CD4-positive, alpha-beta T cell treated with Interleukin-10 for 1 hour (primary cell): ENCODE measurements around the gene DGKH.
"Not testable (repeated sequence)": the region's sequence is repeated elsewhere in the genome, so short reads cannot be mapped to it uniquely, and the experiment has no call there.

ENCODE experiments used
- DNase-seq: peaks from one replicate; pipeline ENCODE4 v3.0.0-alpha.2; 2020

Gene DGKH

GRCh38 chr13:42075517-42075916 lies 27.1 kb downstream of the DGKH start:
- no peak for DNase-seq

- no peak for DNase-seq
Observed at GRCh38 chr13:42076309-42076713, 27.9 kb downstream of the DGKH start.

- DNase-seq, result no peak
Observed at GRCh38 chr13:42078128-42078808, 29.8 kb downstream of the DGKH start.

GRCh38 chr13:42083138-42083770 lies 34.8 kb downstream of the DGKH start:
- no peak for DNase-seq

- DNase-seq, result no peak
Observed at GRCh38 chr13:42084722-42085121, 36.3 kb downstream of the DGKH start.

- DNase-seq, result no peak
Observed at GRCh38 chr13:42086582-42086981, 38.1 kb downstream of the DGKH start.

GRCh38 chr13:42094516-42095040 lies 46.1 kb downstream of the DGKH start:
- no peak for DNase-seq

- not testable (repeated sequence) for DNase-seq
Observed at GRCh38 chr13:42096222-42096621, 47.8 kb downstream of the DGKH start.

GRCh38 chr13:42099962-42100675 lies 51.7 kb downstream of the DGKH start:
- no peak for DNase-seq

- DNase-seq, result no peak
Observed at GRCh38 chr13:42100960-42101359, 52.5 kb downstream of the DGKH start.

- no peak for DNase-seq
Observed at GRCh38 chr13:42101821-42102585, 53.6 kb downstream of the DGKH start.

- DNase-seq, result no peak
Observed at GRCh38 chr13:42102961-42103865, 54.8 kb downstream of the DGKH start.

GRCh38 chr13:42106998-42107397 lies 58.5 kb downstream of the DGKH start:
- DNase-seq, result no peak

- no peak for DNase-seq
Observed at GRCh38 chr13:42107421-42107820, 59.0 kb downstream of the DGKH start.

- DNase-seq, result no peak
Observed at GRCh38 chr13:42108217-42108616, 59.8 kb downstream of the DGKH start.

- no peak for DNase-seq
Observed at GRCh38 chr13:42109957-42110356, 61.5 kb downstream of the DGKH start.

GRCh38 chr13:42110410-42111155 lies 62.1 kb downstream of the DGKH start:
- peak; percentile 80 for DNase-seq

- DNase-seq, result no peak
Observed at GRCh38 chr13:42112864-42113263, 64.4 kb downstream of the DGKH start.

- DNase-seq, result no peak
Observed at GRCh38 chr13:42113478-42113877, 65.0 kb downstream of the DGKH start.

GRCh38 chr13:42114278-42114677 lies 65.8 kb downstream of the DGKH start:
- no peak for DNase-seq

- DNase-seq, result no peak
Observed at GRCh38 chr13:42114912-42115311, 66.5 kb downstream of the DGKH start.
